KMS-11 (cell line): Measurements from ENCODE around the gene IL1F10.

ENCODE experiments used
- H2AFZ ChIP-seq: fragments of 200-600 bp; sonication (generic); 2 replicates; pipeline ENCODE4 v1.6.1; 2016; ENCODE audit warnings: antibody characterized with exemption, mixed run types, low read depth
- H3K27ac ChIP-seq: fragments of 200-600 bp; sonication (generic); 2 replicates; pipeline ENCODE4 v1.6.1; 2016; ENCODE audit warnings: mild to moderate bottlenecking, mixed run types
- H3K27me3 ChIP-seq: fragments of 200-600 bp; sonication (generic); 2 replicates; pipeline ENCODE4 v1.6.1; 2017; ENCODE audit warnings: mild to moderate bottlenecking, low read depth, mixed run types, moderate library complexity; ENCODE audit not compliant: insufficient read depth
- H3K36me3 ChIP-seq: fragments of 200-600 bp; sonication (generic); 2 replicates; pipeline ENCODE4 v1.6.1; 2017; ENCODE audit warnings: mild to moderate bottlenecking, mixed run types; ENCODE audit not compliant: insufficient read depth
- H3K4me1 ChIP-seq: fragments of 200-600 bp; sonication (generic); 2 replicates; pipeline ENCODE4 v1.6.1; 2016; ENCODE audit warnings: mild to moderate bottlenecking, low read depth, mixed run types; ENCODE audit not compliant: poor library complexity, severe bottlenecking
- H3K4me2 ChIP-seq: fragments of 200-600 bp; sonication (generic); 2 replicates; pipeline ENCODE4 v1.7.0; 2016; ENCODE audit warnings: mild to moderate bottlenecking, mixed run types
- H3K4me3 ChIP-seq: fragments of 200-600 bp; sonication (generic); IDR thresholded peaks from 2 replicates; pipeline ENCODE4 v1.6.1; 2017; ENCODE audit warnings: low read depth, low read length, mixed read lengths; ENCODE audit not compliant: insufficient read depth
- H3K79me2 ChIP-seq: fragments of 200-600 bp; sonication (generic); 2 replicates; pipeline ENCODE4 v1.6.1; 2016; ENCODE audit warnings: low read depth, mixed run types; ENCODE audit not compliant: insufficient read depth
- H3K9ac ChIP-seq: fragments of 200-600 bp; sonication (generic); 2 replicates; pipeline ENCODE4 v1.6.1; 2016; ENCODE audit warnings: mild to moderate bottlenecking, mixed run types
- H4K20me1 ChIP-seq: fragments of 200-600 bp; sonication (generic); 2 replicates; pipeline ENCODE4 v1.6.1; 2016; ENCODE audit warnings: mild to moderate bottlenecking, mixed run types; ENCODE audit not compliant: insufficient read depth
- CTCF ChIP-seq: fragments of 200-600 bp; sonication (generic); conservative IDR thresholded peaks from 2 replicates; pipeline ENCODE4 v1.6.1; 2017; ENCODE audit warnings: low read depth, mild to moderate bottlenecking, antibody characterized with exemption, low read length, moderate library complexity, mixed read lengths

The IL1F10 gene

GRCh38 chr2:113027691-113028090 is 40.1 kb upstream of the IL1F10 start:
- no peaks in the 10 kb centered on the region for H3K79me2 ChIP-seq
- no peak overlapping the region for H3K4me2 ChIP-seq
- no peak for TF ChIP-seq CTCF
- H3K9ac ChIP-seq = no peak overlapping the region
- no peak overlapping the region for H3K27ac ChIP-seq
- no peak overlapping the region for H2AFZ ChIP-seq
- H3K36me3 ChIP-seq = no peaks in the 10 kb centered on the region
- H4K20me1 ChIP-seq = no peaks in the 10 kb centered on the region
- no peaks in the 10 kb centered on the region for H3K27me3 ChIP-seq
- no peaks in the 10 kb centered on the region for H3K4me1 ChIP-seq
- H3K4me3 ChIP-seq = no peak overlapping the region

GRCh38 chr2:113028112-113028511 is 39.7 kb upstream of the IL1F10 start:
- H3K4me2 ChIP-seq = no peak overlapping the region
- H3K27ac ChIP-seq = no peak overlapping the region
- H2AFZ ChIP-seq = no peak overlapping the region
- TF ChIP-seq CTCF = no peak
- H3K4me3 ChIP-seq = no peak overlapping the region
- no peaks in the 10 kb centered on the region for H4K20me1 ChIP-seq
- H3K36me3 ChIP-seq = no peaks in the 10 kb centered on the region
- H3K4me1 ChIP-seq = no peaks in the 10 kb centered on the region
- H3K79me2 ChIP-seq = no peaks in the 10 kb centered on the region
- H3K27me3 ChIP-seq = no peaks in the 10 kb centered on the region
- H3K9ac ChIP-seq = no peak overlapping the region

DNA sequence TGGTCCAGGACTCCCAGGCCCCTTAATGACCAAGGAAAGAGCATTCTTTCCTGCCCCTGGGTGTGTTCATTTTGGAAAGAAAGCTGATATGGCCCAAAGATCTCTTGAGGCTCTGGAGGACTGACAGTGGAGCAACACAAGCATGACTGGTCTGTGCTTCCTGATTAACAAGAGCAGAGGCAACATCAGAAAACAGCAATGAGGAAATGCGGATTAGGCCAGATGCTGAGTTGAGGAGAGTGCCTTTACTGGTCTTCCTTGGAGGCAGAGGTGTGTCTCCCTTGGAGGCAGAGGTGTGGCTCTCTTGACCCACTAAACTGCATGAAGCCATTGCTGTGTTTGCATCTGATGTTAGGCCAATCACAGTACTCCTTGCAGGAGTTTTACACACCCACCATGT is 35.0 kb upstream of the IL1F10 start:
- Histone ChIP-seq H3K4me3 (no peak overlapping the region), H4K20me1 (no peaks in the 10 kb centered on the region), H3K9ac (no peak overlapping the region), H3K4me1 (no peaks in the 10 kb centered on the region), H3K27me3 (no peaks in the 10 kb centered on the region), H2AFZ (no peak overlapping the region), H3K4me2 (no peak overlapping the region), H3K79me2 (no peaks in the 10 kb centered on the region), H3K36me3 (no peaks in the 10 kb centered on the region), H3K27ac (no peak overlapping the region)
- TF ChIP-seq CTCF = no peak

DNA sequence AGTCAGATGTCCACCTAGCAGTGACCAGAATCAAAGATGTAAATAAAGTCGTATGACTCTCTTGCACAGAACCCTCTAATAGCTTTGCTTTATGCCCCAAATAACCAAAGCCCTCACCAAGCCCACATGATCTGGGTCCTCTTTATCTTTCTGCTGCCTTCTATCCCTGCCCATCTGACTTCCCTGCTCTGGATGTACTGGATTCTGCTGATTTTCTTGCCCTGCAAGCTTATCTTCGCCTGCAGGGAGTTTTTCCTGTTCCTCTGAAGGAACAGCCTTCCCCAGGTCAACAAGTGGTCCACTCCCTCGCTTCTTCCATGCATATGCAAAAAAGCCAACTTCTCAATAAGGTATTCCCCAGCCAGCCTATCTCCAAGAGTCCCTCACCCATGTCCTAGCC is 33.8 kb upstream of the IL1F10 start:
- Histone ChIP-seq H3K79me2 (no peaks in the 10 kb centered on the region), H3K9ac (no peak overlapping the region), H4K20me1 (no peaks in the 10 kb centered on the region), H3K27ac (no peak overlapping the region), H3K4me2 (no peak overlapping the region), H3K27me3 (no peaks in the 10 kb centered on the region), H3K4me3 (no peak overlapping the region), H2AFZ (no peak overlapping the region), H3K36me3 (no peaks in the 10 kb centered on the region), H3K4me1 (no peaks in the 10 kb centered on the region)
- no peak for TF ChIP-seq CTCF

DNA sequence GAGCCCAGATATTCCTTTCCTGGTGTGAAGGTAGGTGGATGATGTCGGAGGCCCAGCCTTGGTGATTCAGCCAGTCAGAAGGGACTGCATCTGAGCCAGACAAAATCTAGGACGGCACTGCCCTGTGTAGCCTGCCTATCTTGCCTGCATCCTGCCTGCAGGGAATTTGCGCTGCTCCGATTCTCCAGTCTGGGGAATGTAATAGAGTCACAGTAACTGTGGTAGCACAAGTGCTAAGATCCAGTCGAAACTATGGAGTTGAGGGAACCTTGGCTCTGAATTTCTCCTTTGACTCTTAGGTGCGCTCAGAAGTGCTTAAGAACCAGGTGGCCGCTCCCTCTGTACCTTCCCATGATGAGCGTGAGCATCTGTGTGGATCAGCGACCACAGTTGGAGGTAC is 31.0 kb upstream of the IL1F10 start:
- no peak overlapping the region for H3K4me2 ChIP-seq
- no peak overlapping the region for H3K9ac ChIP-seq
- no peaks in the 10 kb centered on the region for H3K79me2 ChIP-seq
- H4K20me1 ChIP-seq = no peaks in the 10 kb centered on the region
- no peaks in the 10 kb centered on the region for H3K27me3 ChIP-seq
- no peak for TF ChIP-seq CTCF
- no peak overlapping the region for H2AFZ ChIP-seq
- no peak overlapping the region for H3K27ac ChIP-seq
- H3K4me3 ChIP-seq = no peak overlapping the region
- no peaks in the 10 kb centered on the region for H3K36me3 ChIP-seq
- no peaks in the 10 kb centered on the region for H3K4me1 ChIP-seq
